Panc1 (cell line): Measurements from ENCODE around the gene LYRM1. TPM values are rescaled to one million over a fixed set of nuclear protein-coding genes. Genes with fewer than 3 reads are reported as not detected.
"Not testable (repeated sequence)": the region's sequence is repeated elsewhere in the genome, so short reads cannot be mapped to it uniquely, and the experiment has no call there.

ENCODE experiments used
- ATAC-seq: fragments of 200-7000 bp; cut with Tn5 transposase; 2 replicates; pipeline ENCODE4 v1.9.1; 2020; ENCODE audit warnings: mild to moderate bottlenecking, moderate library complexity
- BruUV-seq: library from RNA; stranded (reverse); fragments of 400-500 nt; replicated peaks from 2 replicates; lab custom pipeline; 2021; lab: Mats Ljungman, UMichigan
- CTCF ChIA-PET: fragments of 300-600 bp; sonication (Branson Sonifier 250); formaldehyde crosslinking; loops from one replicate; lab custom pipeline; 2022; ENCODE audit warnings: antibody characterized with exemption; lab: Charles Lee
- POLR2A ChIA-PET: fragments of 300-600 bp; sonication (Branson Sonifier 250); formaldehyde crosslinking; loops from one replicate; lab custom pipeline; 2022; ENCODE audit warnings: antibody characterized with exemption; lab: Charles Lee
- DNase-seq: peaks from one replicate; pipeline ENCODE4 v3.0.0-alpha.2; 2010; ENCODE audit warnings: low read depth, low spot score
- H3K27ac ChIP-seq: 2 replicates; pipeline ENCODE4 v1.5.1; 2011; ENCODE audit warnings: mild to moderate bottlenecking, low read length, inconsistent platforms
- H3K27me3 ChIP-seq: fragments of 200-500 bp; sonication (Bioruptor generic); 2 replicates; pipeline ENCODE4 v1.6.0; 2014; ENCODE audit warnings: low read length, inconsistent platforms; ENCODE audit not compliant: control insufficient read depth, insufficient read depth
- H3K36me3 ChIP-seq: fragments of 200-500 bp; sonication (Bioruptor generic); 2 replicates; pipeline ENCODE4 v1.5.1; 2014; ENCODE audit warnings: inconsistent platforms, mild to moderate bottlenecking, low read length, moderate library complexity; ENCODE audit not compliant: control insufficient read depth, insufficient read depth
- H3K4me1 ChIP-seq: 2 replicates; pipeline ENCODE4 v1.5.1; 2011; ENCODE audit warnings: inconsistent platforms, mild to moderate bottlenecking, low read length, moderate library complexity; ENCODE audit not compliant: control insufficient read depth, insufficient read depth
- H3K4me3 ChIP-seq, 2 experiments: 2 replicates each; pipeline ENCODE4 v1.5.1; 2011 to 2012; ENCODE audit warnings: low read depth in 2 of 2, low read length in 2 of 2, mild to moderate bottlenecking in 2 of 2, inconsistent platforms in 1 of 2, moderate library complexity in 1 of 2
- H3K9me3 ChIP-seq: fragments of 200-500 bp; sonication (Bioruptor generic); 2 replicates; pipeline ENCODE4 v1.5.1; 2014; ENCODE audit warnings: low read depth, mild to moderate bottlenecking, inconsistent platforms, low read length, moderate library complexity; ENCODE audit not compliant: control insufficient read depth, insufficient read depth
- CTCF ChIP-seq: fragments of 450-650 bp; IDR thresholded peaks from 2 replicates; pipeline ENCODE4 v1.5.1; 2017; ENCODE audit warnings: mild to moderate bottlenecking
- POLR2AphosphoS5 ChIP-seq: IDR thresholded peaks from 2 replicates; pipeline ENCODE4 v1.6.1; 2012; ENCODE audit warnings: mild to moderate bottlenecking, low read depth, low read length, moderate library complexity
- REST ChIP-seq, 2 experiments: IDR thresholded peaks; 2 replicates each; pipeline ENCODE4 v1.6.1; 2011 to 2012; ENCODE audit warnings: low read depth in 2 of 2, control low read depth in 1 of 2, low read length in 1 of 2, mild to moderate bottlenecking in 1 of 2, moderate library complexity in 1 of 2; ENCODE audit not compliant: insufficient read depth in 1 of 2
- SIN3A ChIP-seq: IDR thresholded peaks from 2 replicates; pipeline ENCODE4 v1.6.1; 2012; ENCODE audit warnings: low read depth, mild to moderate bottlenecking, low read length, moderate library complexity, borderline replicate concordance; ENCODE audit not compliant: insufficient read depth
- TCF7L2 ChIP-seq: IDR thresholded peaks from 2 replicates; pipeline ENCODE4 v1.6.1; 2011; ENCODE audit warnings: mild to moderate bottlenecking, low read depth, low read length, inconsistent platforms
- in situ Hi-C: cut with HindIII; loops from 2 replicates; pipeline ENCODE4 v1.10.0; 2016; ENCODE audit warnings: low sequenced_read_pairs, low pct_unique_long_range_greater_than_20kb
- intact Hi-C: fragments of 100-400 bp; cut with micrococcal nuclease; formaldehyde crosslinking; loops from one replicate; pipeline ENCODE4 v1.10.0; 2022; ENCODE audit not compliant: unreplicated experiment
- total RNA-seq: library from RNA; stranded (reverse); gene quantifications from one replicate; pipeline ENCODE4 v1.2.1, GENCODE V29; 2021; ENCODE audit not compliant: unreplicated experiment

The LYRM1 gene
- total RNA-seq, 1 experiment from 2014 or later, result 30.7 TPM

- intact Hi-C loops, result no loop called here
- Histone ChIP-seq H3K36me3 (no peaks in the 10 kb centered on the region), H3K9me3 (no peaks in the 10 kb centered on the region), H3K27ac (no peak overlapping the region), H3K4me3 (no peak overlapping the region), H3K4me1 (peaks cover 15% of the 10 kb centered on the region; the same call in 1 of the 2 replicates), H3K27me3 (no peaks in the 10 kb centered on the region)
- POLR2A ChIA-PET, result no interaction called here
- CTCF ChIA-PET, result no interaction called here
- BruUV-seq, result no TSS peak
- TF ChIP-seq SIN3A (no peak), POLR2AphosphoS5 (no peak), TCF7L2 (no peak), REST (IDR thresholded peaks at IDR 0.05; ENCODE audit: insufficient read depth in 1 of 2, low read depth in 2 of 2, low read length in 1 of 2) (no peak), CTCF (no peak)
- ATAC-seq (no peak), DNase-seq (no peak)
- in situ Hi-C loops, result no loop called here
Measured at GRCh38 chr16:20862162-20862960, 38.2 kb upstream of the LYRM1 start.

GRCh38 chr16:20864376-20864775 is 36.2 kb upstream of the LYRM1 start:
- DNase-seq, intact Hi-C loops, in situ Hi-C loops, H3K27ac ChIP-seq, H3K9me3 ChIP-seq, BruUV-seq, ATAC-seq, CTCF ChIA-PET, H3K4me3 ChIP-seq, H3K36me3 ChIP-seq, H3K27me3 ChIP-seq: not testable (repeated sequence)
- POLR2A ChIA-PET, result interaction anchor here (0.6 to 0.7 kb wide), 2 partner anchors 40 to 55 kb away, joined by 3 to 5 read pairs; no protein-coding TSS in a partner anchor
- H3K4me1 ChIP-seq, result peaks cover 23% of the 10 kb centered on the region
